Colonic mucosa (tissue), 4 donors: ENCODE measurements around the gene REELD1. TPM values are rescaled to one million over a fixed set of nuclear protein-coding genes. Genes with fewer than 3 reads are reported as not detected.
A peak's percentile ranks its signal among the peaks of the same experiment; 100 is the strongest.

Experiments
- DNase-seq: peaks from one replicate; pipeline ENCODE4 v3.0.0-alpha.2; 2020
- H3K27ac ChIP-seq: fragments of 200-600 bp; one replicate; pipeline ENCODE4 v1.8.0; 2021
- H3K27me3 ChIP-seq: fragments of 200-600 bp; one replicate; pipeline ENCODE4 v1.8.0; 2021
- H3K36me3 ChIP-seq: fragments of 200-600 bp; one replicate; pipeline ENCODE4 v1.8.0; 2021
- H3K4me1 ChIP-seq: fragments of 200-600 bp; one replicate; pipeline ENCODE4 v1.8.0; 2021; ENCODE audit warnings: mild to moderate bottlenecking
- H3K4me3 ChIP-seq: fragments of 200-600 bp; one replicate; pipeline ENCODE4 v1.8.0; 2021
- H3K9ac ChIP-seq, 2 donors: one replicate each; pipeline ENCODE4 v1.7.0; 2013; ENCODE audit warnings: control low read depth in 2 of 2, low read depth in 2 of 2, low read length in 2 of 2
- H3K9me3 ChIP-seq: fragments of 200-600 bp; one replicate; pipeline ENCODE4 v1.8.0; 2021
- CTCF ChIP-seq: fragments of 200-600 bp; IDR thresholded peaks from one replicate; pipeline ENCODE4 v1.8.0; 2022; ENCODE audit warnings: antibody characterized with exemption, mild to moderate bottlenecking
- intact Hi-C: fragments of 100-400 bp; cut with DNase I; formaldehyde crosslinking; loops from one replicate; pipeline ENCODE4 v1.14.1; 2022
- total RNA-seq, 2 donors: library from RNA; stranded (reverse); fragmentation: NEBNext Ultra II Directional in 1 of 2; extraction: Animal tissue kit (Norgen Biotek cat#: 25700) in 1 of 2; gene quantifications; one replicate each; pipeline ENCODE4 v1.2.1, GENCODE V29; 2021
- donor health status: healthy.
- donor health status: DM: no; HTN: no; CAD: no.
- donor health status: DM: no; HTN: no; CAD: no.

The REELD1 gene
- under 1 TPM; 0.11 to 0.22 TPM for total RNA-seq

- no peak for TF ChIP-seq CTCF
- Histone ChIP-seq H3K36me3 (no peaks in the 10 kb centered on the region), H3K9ac (no peak within 1 kb of the TSS), H3K9me3 (no peaks in the 10 kb centered on the region), H3K4me3 (no peak within 1 kb of the TSS), H3K27me3 (no peaks in the 10 kb centered on the region), H3K4me1 (no peaks in the 10 kb centered on the region), H3K27ac (no peak within 1 kb of the TSS)
- intact Hi-C loops = no loop called here
- DNase-seq = no peak
Observed at GRCh38 chr4:146214238-146214637, at the start of gene REELD1. REELD1 (plus strand) TSS chr4:146214538; CDS start chr4:146216953, 2,415 bp downstream.

GRCh38 chr4:146165221-146165620, 49.1 kb upstream of the REELD1 start:
- Histone ChIP-seq H3K4me1 (no peaks in the 10 kb centered on the region), H3K27ac (no peak overlapping the region), H3K9ac (no peak overlapping the region), H3K27me3 (no peaks in the 10 kb centered on the region), H3K9me3 (no peaks in the 10 kb centered on the region), H3K36me3 (no peaks in the 10 kb centered on the region), H3K4me3 (no peak overlapping the region)
- DNase-seq = no peak
- intact Hi-C loops = no loop called here
- no peak for TF ChIP-seq CTCF

GRCh38 chr4:146165840-146166239, 48.5 kb upstream of the REELD1 start:
- DNase-seq = no peak
- H3K4me1 ChIP-seq = no peaks in the 10 kb centered on the region
- H3K4me3 ChIP-seq = no peak overlapping the region
- intact Hi-C loops = no loop called here
- no peak overlapping the region for H3K27ac ChIP-seq
- H3K9me3 ChIP-seq = no peaks in the 10 kb centered on the region
- H3K9ac ChIP-seq = no peak overlapping the region
- no peak for TF ChIP-seq CTCF
- no peaks in the 10 kb centered on the region for H3K27me3 ChIP-seq
- H3K36me3 ChIP-seq = no peaks in the 10 kb centered on the region

GRCh38 chr4:146170149-146170548, 44.2 kb upstream of the REELD1 start:
- H3K36me3 ChIP-seq = no peaks in the 10 kb centered on the region
- H3K27me3 ChIP-seq = no peaks in the 10 kb centered on the region
- H3K27ac ChIP-seq = no peak overlapping the region
- no peak for DNase-seq
- no peaks in the 10 kb centered on the region for H3K9me3 ChIP-seq
- no peak overlapping the region for H3K9ac ChIP-seq
- TF ChIP-seq CTCF = no peak
- H3K4me3 ChIP-seq = no peak overlapping the region
- intact Hi-C loops = no loop called here
- H3K4me1 ChIP-seq = no peaks in the 10 kb centered on the region

- peak within 1 kb of the TSS; percentile 95 for H3K4me3 ChIP-seq
- intact Hi-C loops = no loop called here
Observed at GRCh38 chr4:146175541-146176453, 38.5 kb upstream of the REELD1 start, which contains the start of gene LSM6. LSM6 (plus strand) TSS chr4:146175718; CDS start chr4:146182922, 7,204 bp downstream.

More at GRCh38 chr4:146175541-146176453, 38.5 kb upstream of the REELD1 start, which contains the start of gene LSM6:
- DNase-seq = peak; percentile 96
- H3K4me1 ChIP-seq = no peaks in the 10 kb centered on the region
- H3K27ac ChIP-seq = peak within 1 kb of the TSS; percentile 87
- H3K9me3 ChIP-seq = no peaks in the 10 kb centered on the region
- peak within 1 kb of the TSS; percentile 84 to 97 for H3K9ac ChIP-seq
- no peaks in the 10 kb centered on the region for H3K36me3 ChIP-seq
- no peaks in the 10 kb centered on the region for H3K27me3 ChIP-seq
- TF ChIP-seq CTCF = no peak
